Hematopoietic multipotent progenitor cell treated with erythropoietin and hydrocortisone succinate and interleukin-3 and kit ligand, for 4 days (in vitro differentiated cells): ENCODE data around the gene TIMM21.
A peak's percentile ranks its signal among the peaks of the same experiment; 100 is the strongest.

Source experiments
- DNase-seq: peaks from one replicate; pipeline ENCODE4 v3.0.0-alpha.2; 2015

Gene TIMM21

DNA sequence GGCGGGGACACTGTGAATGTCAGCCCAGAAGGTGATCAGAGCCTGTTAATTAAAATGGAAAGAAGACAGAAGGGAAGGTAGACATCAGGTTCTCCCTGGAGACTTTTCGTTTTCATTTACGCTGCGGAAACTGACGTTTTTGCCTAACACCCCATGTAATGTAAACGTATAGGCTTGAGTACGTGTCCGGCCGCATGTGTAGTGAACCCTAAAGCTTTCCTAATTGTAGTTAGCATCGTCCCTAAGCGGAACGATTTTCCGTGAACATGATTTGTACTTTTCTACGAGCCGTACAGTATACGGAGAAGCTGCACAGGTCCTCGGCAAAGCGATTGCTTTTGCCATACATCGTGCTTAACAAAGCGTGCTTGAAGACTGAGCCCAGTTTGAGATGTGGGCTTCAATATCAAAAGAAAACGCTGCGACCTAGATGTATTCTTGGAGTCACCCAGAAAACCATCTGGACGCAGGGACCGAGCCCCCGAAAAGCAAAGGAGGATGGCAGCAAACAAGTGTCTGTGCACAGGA is 284 bp downstream of the TIMM21 start:
- no peak for DNase-seq

- no peak for DNase-seq
These were observed 1.6 kb downstream of the TIMM21 start for GRCh38 chr18:74149878-74150277.

DNA sequence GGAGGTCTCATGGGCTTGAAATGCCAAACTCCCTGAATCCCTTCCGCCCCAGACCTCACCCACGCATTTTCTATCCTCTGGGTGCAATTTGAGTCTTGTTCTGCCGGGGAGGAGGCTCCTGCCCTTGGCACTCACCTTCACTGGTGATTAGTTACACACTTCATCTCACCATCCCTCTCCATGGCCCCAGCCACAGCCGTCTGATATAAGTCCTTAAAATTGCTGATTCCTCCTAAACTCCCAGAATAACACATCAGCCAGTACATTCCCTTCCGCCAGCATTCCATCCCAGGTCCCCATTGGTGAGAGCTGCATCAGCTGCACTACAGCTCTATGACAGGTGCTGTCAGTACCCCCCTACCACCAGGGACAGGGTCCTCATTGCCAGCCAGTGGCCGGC is 3.9 kb downstream of the TIMM21 start:
- DNase-seq = no peak

DNA sequence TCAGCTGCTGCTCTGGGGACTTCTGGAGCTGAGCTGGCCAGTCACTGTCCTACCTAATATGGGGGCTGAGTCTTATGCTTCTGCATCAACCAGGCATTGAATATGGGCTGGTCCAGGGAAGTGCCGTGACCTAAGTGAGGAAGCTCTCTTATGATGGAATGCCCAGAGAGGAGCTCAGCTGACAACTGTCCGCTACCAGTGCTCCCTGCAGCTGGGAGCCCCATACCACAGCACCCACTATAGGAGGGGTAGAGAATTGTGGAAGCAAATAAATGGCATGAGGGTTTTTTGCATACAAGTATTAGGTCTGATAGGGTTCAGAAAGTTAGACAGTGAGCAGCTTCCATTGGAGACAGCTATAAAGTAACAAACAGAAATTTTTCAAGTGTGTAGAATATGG is 4.5 kb downstream of the TIMM21 start:
- DNase-seq = peak; percentile 26

DNA sequence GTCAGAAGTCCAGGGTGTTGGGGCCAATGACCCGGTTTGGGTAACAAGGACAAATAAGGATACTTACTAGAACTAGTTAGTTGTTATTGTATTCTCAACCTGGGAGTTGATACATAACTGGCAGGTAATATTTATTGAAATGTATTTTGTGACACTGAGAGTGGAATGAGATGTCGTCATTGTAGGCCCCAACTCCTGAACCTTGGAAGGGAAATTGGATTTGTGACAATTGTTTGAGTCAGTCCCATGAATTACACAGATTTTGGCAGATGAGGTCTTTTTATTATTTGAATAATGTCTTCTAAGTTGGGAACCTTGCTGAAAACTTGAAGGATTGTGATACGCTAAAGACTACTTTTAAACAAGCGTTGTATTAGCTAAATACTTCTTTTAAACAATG is 5.1 kb downstream of the TIMM21 start:
- no peak for DNase-seq

- no peak for DNase-seq
These were observed 5.5 kb downstream of the TIMM21 start for GRCh38 chr18:74153793-74154192.

DNA sequence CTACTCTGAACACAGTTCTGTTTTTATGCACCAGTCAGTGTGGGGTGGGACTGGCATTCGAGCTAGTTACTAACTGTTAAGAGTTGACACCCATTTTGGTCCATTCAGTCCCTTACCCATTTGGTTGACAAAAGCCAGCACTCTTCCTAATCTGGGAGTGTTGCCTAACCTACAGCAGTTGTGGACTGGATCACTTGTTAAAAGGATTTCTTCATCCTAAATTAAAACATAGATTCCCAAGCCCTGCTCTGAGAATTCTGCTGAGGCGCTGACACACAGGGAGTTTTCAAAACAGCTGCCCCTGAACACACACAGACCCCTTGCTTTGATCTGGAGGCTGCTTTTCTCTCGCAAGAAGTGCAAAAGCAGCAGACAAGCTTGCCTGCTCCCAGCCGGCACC is 6.4 kb downstream of the TIMM21 start:
- DNase-seq = no peak

DNA sequence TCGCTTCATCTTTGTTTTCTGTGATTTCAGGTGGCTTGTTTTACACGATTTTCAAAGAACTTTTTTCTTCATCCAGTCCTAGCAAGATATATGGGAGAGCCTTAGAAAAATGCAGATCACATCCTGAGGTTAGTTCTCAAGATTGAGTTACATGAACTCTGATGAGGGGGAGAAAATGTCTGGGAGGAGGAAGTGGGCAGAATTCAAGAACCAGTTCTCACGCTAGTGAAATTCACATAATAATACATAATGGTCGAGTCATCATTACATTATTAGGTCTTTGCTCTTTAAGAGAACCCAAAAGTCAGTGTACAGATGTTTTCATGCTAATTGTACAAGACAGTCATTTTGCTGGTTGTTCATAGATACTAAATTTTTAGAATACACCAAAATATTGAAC is 7.0 kb downstream of the TIMM21 start:
- no peak for DNase-seq

DNA sequence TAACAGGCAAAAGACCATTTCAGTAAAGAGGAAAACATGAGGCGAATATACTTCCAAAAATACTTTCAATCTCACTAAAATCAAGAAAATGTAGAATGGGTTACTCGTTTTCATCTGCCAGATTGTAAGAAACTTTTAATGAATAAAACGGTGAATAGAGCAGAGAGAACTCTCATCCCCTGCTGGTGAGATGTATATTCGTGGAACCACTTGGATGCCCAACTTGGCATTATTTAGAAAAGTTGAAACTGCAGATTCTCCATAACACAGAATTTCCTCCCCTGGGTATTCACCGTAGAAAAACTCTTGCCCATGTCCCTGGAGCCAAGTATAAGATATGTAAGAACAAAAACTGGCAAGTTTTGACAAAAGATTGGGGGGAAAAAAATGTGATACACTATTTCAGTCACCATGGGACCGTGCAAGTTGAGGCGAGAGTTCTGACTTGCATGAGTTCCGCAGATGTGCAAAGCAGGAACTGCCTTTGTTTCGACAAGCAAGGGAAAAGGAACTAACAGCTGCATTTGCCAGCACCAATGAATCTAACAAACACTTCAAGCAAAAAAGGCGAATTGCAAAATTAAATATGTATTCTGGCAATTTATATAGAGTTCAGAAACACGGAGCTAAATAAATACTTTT is 14.8 kb downstream of the TIMM21 start:
- DNase-seq = peak; percentile 39

DNA sequence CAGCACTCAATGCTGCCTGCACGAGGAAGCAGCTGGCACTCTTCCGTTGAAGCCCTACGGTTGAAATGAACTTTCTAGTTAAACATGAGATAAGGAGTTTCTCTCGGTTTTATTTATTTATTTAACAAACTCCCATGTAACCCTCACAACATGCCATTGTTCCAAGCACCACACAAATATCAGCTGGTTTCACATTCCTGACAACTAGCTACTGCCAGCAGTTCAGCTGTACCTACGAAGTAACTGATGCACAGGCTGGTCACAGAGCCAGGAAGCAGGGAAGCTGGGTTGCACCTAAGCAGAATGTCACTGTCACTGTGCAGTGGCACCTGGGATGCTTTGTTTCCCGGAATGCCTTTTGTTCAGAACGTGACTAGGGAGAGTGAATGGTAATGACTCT is 18.1 kb downstream of the TIMM21 start:
- DNase-seq = no peak

GRCh38 chr18:74171910-74172606 is 23.7 kb downstream of the TIMM21 start:
- no peak for DNase-seq

DNA sequence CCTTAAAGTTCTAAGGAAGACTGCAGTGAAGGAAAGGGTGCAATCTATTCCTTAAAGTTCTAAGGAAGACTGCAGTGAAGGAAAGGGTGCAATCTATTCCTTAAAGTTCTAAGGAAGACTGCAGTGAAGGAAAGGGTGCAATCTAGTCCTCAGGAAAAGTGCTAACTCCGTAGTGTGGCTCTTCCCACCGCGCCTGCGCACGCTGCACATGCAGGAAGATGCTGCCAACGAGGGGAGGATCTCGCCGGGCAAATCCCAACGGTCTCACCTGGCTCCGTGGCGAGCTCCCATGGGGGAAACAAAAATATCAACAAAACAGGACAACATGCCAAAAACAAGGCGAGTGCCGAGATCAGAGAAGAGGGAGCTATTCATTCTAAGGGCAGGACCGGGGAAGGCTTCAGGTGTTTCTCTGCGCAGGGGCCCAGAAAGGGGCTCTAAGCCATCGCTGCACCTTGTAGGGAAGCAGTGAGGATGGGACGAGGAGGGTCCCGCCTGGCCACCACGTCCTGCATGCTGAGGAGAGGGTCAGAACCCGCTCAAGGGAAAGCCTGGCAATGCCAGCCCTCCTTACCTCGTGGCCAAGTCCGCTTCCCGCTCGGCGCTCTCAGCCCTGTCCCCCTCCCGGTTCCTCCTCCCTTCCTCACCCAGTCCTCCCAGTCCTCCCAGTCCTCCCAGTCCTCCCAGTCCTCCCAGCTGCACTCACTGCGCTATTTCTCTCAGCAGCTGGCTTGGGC is 24.5 kb downstream of the TIMM21 start:
- DNase-seq = no peak

DNA sequence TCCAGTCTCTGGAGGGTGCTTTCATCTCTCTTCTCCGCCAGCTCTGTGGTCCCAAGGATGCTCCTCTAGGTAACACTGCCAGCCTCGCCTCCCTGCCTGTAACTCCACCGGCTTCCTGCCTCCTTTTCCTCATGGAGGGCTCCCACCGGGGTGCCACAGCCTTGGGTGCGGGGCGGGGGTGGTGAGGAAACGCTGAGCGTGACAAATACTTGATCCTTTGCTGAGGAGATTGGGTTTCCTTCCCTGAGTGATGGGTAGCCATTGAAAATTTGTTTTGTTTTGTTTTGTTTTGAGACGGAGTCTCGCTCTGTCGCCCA is 25.1 kb downstream of the TIMM21 start:
- no peak for DNase-seq

- no peak for DNase-seq
These were observed 27.3 kb downstream of the TIMM21 start for GRCh38 chr18:74175658-74176057.

DNA sequence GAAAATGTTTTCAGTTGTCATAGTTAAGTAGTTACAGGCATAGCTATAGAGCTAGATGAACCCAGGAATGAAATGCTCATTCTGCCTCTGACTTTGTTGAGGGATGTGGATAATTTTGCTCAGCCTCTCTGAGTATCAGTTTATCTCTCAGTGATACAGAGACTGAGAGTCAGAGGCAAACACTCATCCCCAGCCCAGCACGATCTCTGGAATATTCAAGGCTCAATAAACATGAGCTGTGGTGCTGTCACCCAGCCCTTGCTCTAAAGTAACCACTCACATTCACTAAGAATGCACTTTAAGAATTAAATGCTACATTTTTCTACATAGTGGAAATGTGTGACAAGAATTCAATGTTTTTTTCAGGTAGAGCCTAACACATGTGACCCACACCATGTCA is 30.6 kb downstream of the TIMM21 start:
- DNase-seq = no peak

GRCh38 chr18:74179623-74180199 is 31.4 kb downstream of the TIMM21 start:
- DNase-seq = no peak

GRCh38 chr18:74182335-74182734 is 34.0 kb downstream of the TIMM21 start:
- DNase-seq = no peak

- no peak for DNase-seq
These were observed 34.8 kb downstream of the TIMM21 start for GRCh38 chr18:74183130-74183529.

DNA sequence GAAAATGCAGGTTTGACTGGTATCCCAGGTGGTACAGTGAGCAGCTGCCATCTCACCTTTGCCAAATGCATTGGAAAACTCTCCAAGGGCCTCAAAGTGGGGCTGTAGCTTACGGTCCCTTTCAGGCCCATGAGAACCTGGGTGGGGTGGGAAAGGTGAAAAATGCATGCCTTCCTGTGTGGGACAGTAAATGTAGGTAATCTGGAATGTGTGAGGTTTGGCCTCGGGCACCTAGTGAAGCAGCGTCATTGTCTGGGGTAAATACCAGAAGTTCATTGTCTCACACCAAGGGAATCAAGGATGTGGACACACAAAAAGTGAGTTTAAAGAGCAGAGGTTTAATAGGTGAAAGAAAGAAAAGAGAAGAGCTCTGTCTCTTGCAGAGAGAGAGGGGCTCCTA is 36.6 kb downstream of the TIMM21 start:
- no peak for DNase-seq

DNA sequence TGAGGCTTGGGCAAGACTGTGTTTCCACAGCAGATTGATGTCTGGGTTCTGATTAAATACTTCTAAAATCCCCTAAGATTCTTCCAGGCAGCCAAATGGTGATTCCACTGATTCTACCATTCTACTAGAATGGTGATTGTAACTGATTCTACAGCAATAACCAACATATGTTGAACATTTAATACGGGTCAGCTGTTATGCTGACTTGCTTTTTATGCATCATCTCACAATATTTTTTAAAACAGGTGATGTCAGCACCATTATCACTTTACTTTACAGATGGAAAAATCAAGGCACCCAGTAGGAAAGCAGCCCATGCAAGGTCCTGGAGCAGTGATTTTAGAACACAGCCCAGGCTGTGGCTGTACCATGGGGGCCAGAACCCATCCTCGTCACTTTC is 37.5 kb downstream of the TIMM21 start:
- no peak for DNase-seq

- DNase-seq = no peak
These were observed 38.3 kb downstream of the TIMM21 start for GRCh38 chr18:74186661-74187060.

DNA sequence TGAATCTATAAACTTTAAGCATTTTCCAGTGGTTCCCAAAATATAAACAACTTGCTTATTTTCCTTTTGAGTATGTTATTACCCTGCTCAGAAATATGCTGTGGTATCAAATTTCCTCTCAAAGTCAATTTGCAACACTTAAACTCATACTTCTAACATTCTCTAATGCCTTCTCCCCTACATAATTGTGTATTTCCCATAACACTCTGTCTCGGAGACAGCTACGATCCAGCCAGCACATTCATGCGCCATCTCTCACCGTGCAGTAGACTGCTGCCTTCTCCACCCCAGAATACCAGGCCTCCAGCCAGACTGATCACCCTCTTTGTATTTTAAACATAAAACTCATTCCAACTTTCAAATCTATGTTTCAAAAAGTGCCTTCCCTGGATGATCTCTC is 41.8 kb downstream of the TIMM21 start:
- DNase-seq = no peak

DNA sequence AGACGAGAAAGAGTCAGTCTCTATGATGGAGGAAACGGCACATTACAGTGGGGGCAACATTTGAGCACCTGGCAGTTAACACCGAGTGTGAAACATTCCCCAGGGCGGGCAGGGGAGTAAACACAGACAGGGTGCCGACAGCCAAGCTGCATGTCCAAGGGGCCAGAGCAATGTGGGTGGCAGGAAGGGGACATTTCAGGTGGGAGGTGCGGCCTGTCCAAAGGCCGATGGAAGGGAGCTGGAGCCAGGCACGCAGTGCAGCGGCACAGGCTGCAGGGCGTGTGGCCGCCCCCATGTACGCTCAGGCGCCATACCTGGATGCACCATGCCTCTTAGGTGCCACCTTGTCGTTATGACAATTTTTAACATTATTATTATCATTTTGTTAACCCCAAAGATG is 43.3 kb downstream of the TIMM21 start:
- no peak for DNase-seq

DNA sequence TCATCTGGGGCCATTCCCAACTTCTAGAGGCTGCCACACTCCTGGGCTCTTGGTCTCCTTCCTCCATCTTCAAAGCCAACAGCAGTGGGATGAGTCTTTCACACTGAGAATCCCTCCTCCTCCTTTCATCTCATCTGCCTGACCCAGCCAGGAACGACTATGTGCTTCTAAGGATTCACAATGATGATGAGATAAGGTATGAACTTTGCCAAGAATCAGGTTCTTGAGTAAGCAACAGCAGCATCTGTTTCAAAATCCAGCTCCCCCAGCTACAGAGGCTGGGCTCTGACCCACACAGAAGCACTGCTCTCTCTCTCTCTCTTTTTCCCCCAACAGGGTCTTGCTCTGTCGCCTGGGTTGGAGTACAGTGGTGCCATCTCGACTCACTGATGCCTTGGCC is 46.4 kb downstream of the TIMM21 start:
- no peak for DNase-seq
